Mononuclear cell (primary cell): ENCODE data around the gene PLPP2. TPM values are rescaled to one million over a fixed set of nuclear protein-coding genes. Genes with fewer than 3 reads are reported as not detected.

Experiments used
- H3K27me3 ChIP-seq: 2 replicates; pipeline ENCODE4 v1.6.0; 2011; ENCODE audit warnings: low read length, control low read depth; ENCODE audit not compliant: insufficient read depth
- H3K4me1 ChIP-seq: 2 replicates; pipeline ENCODE4 v1.5.1; 2011; ENCODE audit warnings: mild to moderate bottlenecking, low read length, control low read depth; ENCODE audit not compliant: insufficient read depth
- H3K4me3 ChIP-seq: 2 replicates; pipeline ENCODE4 v1.5.1; 2011; ENCODE audit warnings: mild to moderate bottlenecking, low read length, moderate library complexity
- H3K9me3 ChIP-seq: 2 replicates; pipeline ENCODE4 v1.5.1; 2011; ENCODE audit warnings: low read depth, mild to moderate bottlenecking, control low read depth, low read length
- total RNA-seq: library from RNA; depleted of rRNA; stranded (reverse); fragments of >200 nt; gene quantifications from one replicate; pipeline ENCODE4 v1.2.3, GENCODE V29; 2012

The PLPP2 gene
- total RNA-seq, 1 donor: under 0.01 TPM

- H3K4me1 ChIP-seq: peaks cover 8% of the 10 kb centered on the region
- H3K27me3 ChIP-seq: peaks cover 31% of the 10 kb centered on the region
- H3K9me3 ChIP-seq: no peaks in the 10 kb centered on the region
- H3K4me3 ChIP-seq: no peak overlapping the region
These were observed 714 bp downstream of the PLPP2 start for GRCh38 chr19:290372-291005.

- no peaks in the 10 kb centered on the region for H3K9me3 ChIP-seq
- H3K27me3 ChIP-seq: peaks cover 31% of the 10 kb centered on the region
- H3K4me3 ChIP-seq: no peak overlapping the region
- peaks cover 6% of the 10 kb centered on the region for H3K4me1 ChIP-seq
These were observed 1.4 kb downstream of the PLPP2 start for GRCh38 chr19:289651-290371.

GRCh38 chr19:288911-289310 is 2.3 kb downstream of the PLPP2 start:
- Histone ChIP-seq H3K4me3 (no peak overlapping the region), H3K27me3 (peaks cover 22% of the 10 kb centered on the region), H3K9me3 (no peaks in the 10 kb centered on the region)

GRCh38 chr19:287381-287871 is 3.8 kb downstream of the PLPP2 start:
- H3K9me3 ChIP-seq: no peaks in the 10 kb centered on the region
- peaks cover 5% of the 10 kb centered on the region for H3K4me1 ChIP-seq
- H3K27me3 ChIP-seq: peaks cover 14% of the 10 kb centered on the region
- H3K4me3 ChIP-seq: no peak overlapping the region

More at GRCh38 chr19:288911-289310, 2.3 kb downstream of the PLPP2 start:
- peaks cover 5% of the 10 kb centered on the region for H3K4me1 ChIP-seq

GRCh38 chr19:283395-283794 is 7.8 kb downstream of the PLPP2 start:
- no peaks in the 10 kb centered on the region for H3K4me1 ChIP-seq
- H3K27me3 ChIP-seq: peaks cover 2% of the 10 kb centered on the region
- no peaks in the 10 kb centered on the region for H3K9me3 ChIP-seq
- no peak overlapping the region for H3K4me3 ChIP-seq

GRCh38 chr19:282501-282900 is 8.7 kb downstream of the PLPP2 start:
- Histone ChIP-seq H3K4me1 (no peaks in the 10 kb centered on the region), H3K9me3 (no peaks in the 10 kb centered on the region), H3K27me3 (peaks cover 2% of the 10 kb centered on the region), H3K4me3 (no peak overlapping the region)

- Histone ChIP-seq H3K4me3 (no peak overlapping the region), H3K27me3 (peaks cover 2% of the 10 kb centered on the region), H3K9me3 (no peaks in the 10 kb centered on the region), H3K4me1 (no peaks in the 10 kb centered on the region)
These were observed 9.2 kb downstream of the PLPP2 start for GRCh38 chr19:281992-282391.

GRCh38 chr19:281156-281853 is 9.9 kb downstream of the PLPP2 start:
- no peak overlapping the region for H3K4me3 ChIP-seq
- peaks cover 2% of the 10 kb centered on the region for H3K27me3 ChIP-seq
- H3K9me3 ChIP-seq: no peaks in the 10 kb centered on the region
- no peaks in the 10 kb centered on the region for H3K4me1 ChIP-seq

- H3K9me3 ChIP-seq: no peaks in the 10 kb centered on the region
- H3K4me1 ChIP-seq: no peaks in the 10 kb centered on the region
- no peak overlapping the region for H3K4me3 ChIP-seq
- peaks cover 2% of the 10 kb centered on the region for H3K27me3 ChIP-seq
These were observed 10.6 kb downstream of the PLPP2 start for GRCh38 chr19:280541-281009.

- no peaks in the 10 kb centered on the region for H3K4me1 ChIP-seq
- H3K4me3 ChIP-seq: no peak overlapping the region
- H3K27me3 ChIP-seq: peaks cover 2% of the 10 kb centered on the region
- no peaks in the 10 kb centered on the region for H3K9me3 ChIP-seq
These were observed 11.5 kb downstream of the PLPP2 start for GRCh38 chr19:279656-280055.

- Histone ChIP-seq H3K27me3 (peaks cover 2% of the 10 kb centered on the region), H3K4me3 (no peak overlapping the region), H3K4me1 (no peaks in the 10 kb centered on the region), H3K9me3 (no peaks in the 10 kb centered on the region)
These were observed 12.0 kb downstream of the PLPP2 start for GRCh38 chr19:279231-279630.

GRCh38 chr19:277581-278165 is 13.5 kb downstream of the PLPP2 start:
- peaks cover 2% of the 10 kb centered on the region for H3K27me3 ChIP-seq
- no peak overlapping the region for H3K4me3 ChIP-seq
- no peaks in the 10 kb centered on the region for H3K4me1 ChIP-seq
- no peaks in the 10 kb centered on the region for H3K9me3 ChIP-seq

- no peaks in the 10 kb centered on the region for H3K9me3 ChIP-seq
- H3K27me3 ChIP-seq: peaks cover 2% of the 10 kb centered on the region
- no peak overlapping the region for H3K4me3 ChIP-seq
- no peaks in the 10 kb centered on the region for H3K4me1 ChIP-seq
These were observed 14.1 kb downstream of the PLPP2 start for GRCh38 chr19:277131-277530.

GRCh38 chr19:275958-276646 is 15.1 kb downstream of the PLPP2 start:
- no peaks in the 10 kb centered on the region for H3K4me1 ChIP-seq
- H3K9me3 ChIP-seq: no peaks in the 10 kb centered on the region
- H3K4me3 ChIP-seq: no peak overlapping the region
- H3K27me3 ChIP-seq: peaks cover 2% of the 10 kb centered on the region
